GM18526 (cell line): ENCODE results near the gene ANXA4.

Source experiments
- POLR2A ChIP-seq: IDR thresholded peaks from 3 replicates; pipeline ENCODE4 v1.6.1; 2011; ENCODE audit not compliant: insufficient read length; ENCODE audit errors: extremely low read depth

Gene ANXA4

DNA sequence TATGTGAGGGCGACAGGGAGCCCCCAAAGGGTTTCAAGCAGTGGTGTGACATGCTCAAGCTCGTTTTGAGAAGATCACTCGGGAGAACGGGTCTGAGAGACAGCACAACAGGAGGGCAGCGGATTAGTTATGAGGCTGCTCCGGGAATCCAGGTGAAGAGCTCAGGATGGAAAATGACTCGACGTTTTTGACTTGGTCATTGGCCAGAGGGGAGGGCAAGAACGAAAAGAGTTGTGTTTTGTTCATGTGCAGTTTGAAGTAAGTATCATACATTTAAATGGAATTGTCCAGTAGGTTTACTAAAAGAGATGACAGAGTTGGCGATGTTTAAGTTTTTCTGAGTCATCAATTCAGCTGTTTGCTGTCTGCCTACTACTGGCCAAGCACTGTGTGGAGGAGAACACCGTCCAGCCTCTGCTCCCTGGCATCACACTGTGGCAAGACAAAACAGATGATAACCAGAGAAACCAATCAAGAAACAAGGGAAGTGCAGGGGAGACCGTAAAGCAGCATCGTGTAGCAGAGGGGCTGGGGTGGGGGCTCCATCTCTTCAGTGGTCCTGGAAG is 25.3 kb upstream of the ANXA4 start:
- TF ChIP-seq POLR2A, result no peak

DNA sequence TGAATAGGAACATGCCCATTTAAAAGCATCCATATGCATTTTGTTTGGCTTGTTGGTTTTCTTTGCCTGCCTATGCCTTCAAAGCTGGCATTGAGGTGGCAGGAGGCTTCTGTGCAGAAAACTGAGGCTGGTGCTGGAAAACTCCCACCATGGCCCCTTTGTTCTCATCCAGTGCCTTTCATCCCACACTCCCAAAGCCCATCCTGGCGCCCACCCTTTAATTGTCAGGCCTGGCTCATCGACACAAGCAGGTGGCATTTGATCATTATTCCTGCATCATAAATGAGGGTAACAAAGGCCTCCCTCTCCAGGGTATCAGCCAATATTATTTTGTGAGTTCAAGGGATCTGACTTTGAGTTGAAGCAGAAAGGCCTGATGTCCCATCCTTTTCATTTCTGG is 24.7 kb upstream of the ANXA4 start:
- no peak for TF ChIP-seq POLR2A

DNA sequence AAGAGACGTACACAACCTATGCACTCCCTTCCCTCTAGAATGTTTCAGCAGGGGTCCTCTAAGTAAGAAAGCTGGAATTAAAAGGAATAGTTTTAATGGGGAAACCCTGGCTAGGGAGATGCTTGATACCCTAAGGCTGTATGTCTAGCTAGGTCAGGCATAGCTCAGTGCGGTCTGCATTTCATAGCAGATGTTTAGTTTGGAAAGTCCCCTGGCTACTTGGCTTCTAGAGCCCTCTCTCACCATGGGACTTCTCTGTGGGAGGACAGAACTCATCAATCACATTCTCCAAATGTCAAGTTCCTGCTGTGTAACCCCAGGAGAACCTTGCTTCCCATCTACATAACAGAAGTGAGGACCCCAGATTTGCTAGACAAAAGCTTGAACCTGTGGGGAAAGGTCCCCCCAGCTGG is 24.1 kb upstream of the ANXA4 start:
- TF ChIP-seq POLR2A, result no peak

DNA sequence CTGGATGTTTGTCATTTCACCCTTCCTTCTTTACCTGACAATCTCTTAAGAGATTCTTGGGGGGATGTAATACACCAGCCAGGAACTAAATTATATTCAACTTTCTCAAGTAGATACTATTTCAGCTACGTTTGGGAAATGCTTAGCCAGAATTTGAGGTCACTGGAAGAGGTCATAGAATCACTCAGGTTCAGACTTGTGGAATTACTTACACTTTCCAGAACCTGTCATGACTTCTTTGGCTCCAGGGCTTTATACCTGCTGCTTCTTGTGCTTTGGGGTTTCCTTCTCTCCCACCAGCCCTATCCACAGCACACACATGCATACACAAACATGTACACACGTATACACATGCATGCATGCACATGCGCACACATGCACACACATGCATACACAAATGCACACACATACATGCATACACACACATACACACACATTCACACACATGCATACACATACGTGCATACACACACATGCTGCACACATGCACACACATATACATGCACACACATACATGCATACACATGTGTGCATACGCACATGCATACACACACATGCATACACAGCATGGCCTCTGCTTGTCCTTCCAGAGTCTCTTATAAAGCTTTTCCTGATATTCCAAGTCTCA is 23.5 kb upstream of the ANXA4 start:
- TF ChIP-seq POLR2A, result no peak

DNA sequence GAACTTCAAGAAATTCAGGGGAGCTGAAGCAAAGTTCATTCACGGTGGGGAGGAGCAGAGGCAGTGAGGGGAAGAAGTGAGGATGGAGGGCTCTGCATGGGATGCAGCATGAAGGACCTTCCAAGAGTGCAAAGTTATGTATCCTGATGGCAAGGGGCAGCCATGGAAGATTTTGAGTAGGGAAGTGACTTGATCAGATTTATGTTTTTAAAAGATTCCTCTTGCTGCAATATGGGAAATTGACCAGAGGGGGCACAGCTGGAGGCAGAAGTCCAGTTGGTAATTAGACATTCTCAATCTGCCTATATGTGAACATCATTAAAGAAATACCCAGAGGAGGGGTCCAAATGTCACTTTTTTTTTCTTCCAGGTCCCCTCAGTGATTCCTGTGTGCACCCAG is 21.5 kb upstream of the ANXA4 start:
- no peak for TF ChIP-seq POLR2A

DNA sequence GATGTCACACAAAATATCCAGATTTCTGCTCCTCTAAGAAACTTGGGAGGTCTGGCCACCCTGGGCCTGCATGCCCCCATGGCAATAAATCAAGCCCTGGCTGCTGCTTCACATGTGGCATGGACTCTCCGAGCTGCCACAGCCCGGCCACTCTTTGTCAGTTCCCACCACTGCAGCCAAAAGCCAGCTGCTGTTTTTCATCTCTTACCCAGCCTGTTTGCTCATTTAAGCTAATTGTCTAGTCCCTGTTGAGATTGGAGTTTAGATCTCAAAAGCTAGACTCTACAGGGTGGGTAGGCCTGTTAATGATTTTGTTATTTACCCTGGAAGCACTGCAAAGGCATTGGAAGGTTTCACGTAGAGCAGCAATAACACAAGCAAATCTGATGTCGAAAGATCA is 20.9 kb upstream of the ANXA4 start:
- no peak for TF ChIP-seq POLR2A

DNA sequence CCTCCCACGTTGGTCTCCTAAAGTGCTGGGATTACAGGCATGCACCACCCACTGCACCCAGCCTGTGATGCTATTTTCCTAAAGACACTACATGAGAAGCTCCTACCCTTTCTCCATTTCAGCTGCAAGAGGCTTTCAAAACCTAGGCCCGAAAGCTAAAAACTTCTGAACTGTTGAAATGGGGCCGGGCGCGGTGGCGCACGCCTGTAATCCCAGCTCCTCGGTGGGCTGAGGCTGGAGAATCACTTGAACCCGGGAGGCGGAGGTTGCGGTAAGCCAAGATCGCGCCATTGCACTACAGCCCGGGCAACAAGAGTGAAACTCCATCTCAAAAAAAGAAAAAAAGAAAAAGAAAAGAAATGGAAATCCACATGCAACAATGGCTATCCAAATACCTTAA is 18.1 kb upstream of the ANXA4 start:
- no peak for TF ChIP-seq POLR2A

DNA sequence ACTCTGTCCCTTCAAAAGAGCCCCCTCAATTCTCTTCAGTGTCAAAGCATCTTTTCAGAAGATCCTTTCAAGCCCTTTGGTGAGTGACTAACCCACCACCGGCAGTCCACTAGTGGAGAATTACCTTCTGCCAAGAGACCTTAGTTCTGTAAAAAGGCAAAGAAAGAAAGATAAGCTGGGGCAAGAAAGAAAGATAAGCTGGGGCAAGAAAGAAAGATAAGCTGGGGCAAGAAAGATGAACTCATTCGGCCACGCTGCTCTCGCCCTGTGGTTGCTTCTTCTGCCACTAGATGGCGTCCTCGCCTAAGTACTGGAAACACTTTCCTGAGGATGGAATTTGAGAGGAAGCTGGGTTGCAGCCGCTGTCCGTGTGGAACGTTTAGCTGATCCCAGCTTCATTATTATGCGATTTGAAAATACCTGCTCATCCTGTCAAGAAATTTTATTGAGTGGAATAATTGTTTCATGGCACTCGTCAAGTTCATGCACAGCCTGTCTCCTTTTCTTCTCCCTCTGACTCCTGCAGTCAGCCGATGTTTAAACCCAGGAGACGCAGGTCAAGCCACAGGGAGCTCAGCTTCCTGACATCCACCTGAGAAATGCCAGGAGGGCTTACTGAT is 17.3 kb upstream of the ANXA4 start:
- no peak for TF ChIP-seq POLR2A

DNA sequence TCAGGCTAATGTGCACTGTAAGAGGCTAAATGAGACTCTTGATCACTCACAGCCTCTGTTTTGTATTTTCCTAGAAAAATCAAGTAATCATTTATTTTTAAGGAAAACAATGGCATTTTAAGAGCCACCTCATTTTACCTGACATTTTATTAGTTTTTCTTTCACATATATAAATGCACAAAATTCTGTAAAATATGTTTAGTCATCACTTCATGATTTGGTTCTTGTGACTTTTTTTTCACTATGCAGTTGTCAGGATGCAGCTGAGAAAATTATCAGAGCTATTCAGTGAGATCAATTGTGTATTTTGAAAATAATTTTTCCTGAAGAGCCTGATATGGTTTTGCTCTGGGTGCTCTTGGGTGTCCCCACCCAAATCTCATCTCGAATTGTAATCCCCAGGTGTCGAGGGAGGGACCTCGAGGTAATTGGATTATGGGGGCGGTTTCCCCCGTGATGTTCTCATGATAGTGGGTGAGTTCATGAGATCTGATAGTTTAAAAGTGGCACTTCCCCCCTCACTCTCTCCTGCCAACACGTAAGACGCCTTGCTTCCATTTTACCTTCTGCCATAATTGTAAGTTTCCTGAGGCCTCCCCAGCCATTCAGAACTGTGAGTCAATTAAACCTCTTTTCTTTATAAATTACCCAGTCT is 16.1 kb upstream of the ANXA4 start:
- TF ChIP-seq POLR2A, result no peak

DNA sequence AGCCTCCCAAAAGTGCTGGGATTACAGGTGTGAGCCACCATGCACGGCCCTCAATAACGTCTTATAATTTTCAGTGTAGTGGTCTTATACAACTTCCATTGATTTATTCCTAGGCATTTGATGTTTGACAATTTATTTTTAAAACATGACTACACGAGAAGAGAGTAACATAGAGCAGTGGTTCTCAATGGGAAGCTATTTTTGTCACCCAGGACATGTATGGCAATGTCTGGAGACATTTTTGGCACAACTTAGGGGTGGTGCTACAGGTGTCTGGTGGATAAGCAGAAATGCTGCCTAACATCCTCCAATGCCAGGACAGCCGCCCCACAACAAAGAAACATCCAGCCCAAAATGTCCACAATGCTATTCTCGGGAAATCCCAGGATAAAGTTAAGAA is 12.7 kb upstream of the ANXA4 start:
- TF ChIP-seq POLR2A, result no peak

DNA sequence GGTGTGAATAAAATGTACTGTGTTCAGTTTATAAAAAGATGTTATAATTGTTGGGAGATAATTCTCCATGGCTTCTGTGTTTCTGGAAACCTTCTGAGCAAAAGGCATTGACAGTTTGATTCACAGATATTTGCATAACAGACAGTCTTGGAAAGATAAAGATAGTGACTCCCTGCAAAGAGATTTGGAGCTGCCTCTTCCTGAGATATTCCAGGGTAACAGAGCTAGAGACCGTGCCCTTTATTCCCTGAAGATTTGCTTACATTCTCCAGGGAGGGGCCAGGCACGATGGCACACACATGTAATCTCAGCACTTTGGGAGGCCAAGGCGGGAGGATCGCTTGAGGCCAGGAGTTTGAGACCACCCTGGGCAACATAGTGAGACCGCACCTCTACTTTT is 12.2 kb upstream of the ANXA4 start:
- TF ChIP-seq POLR2A, result no peak

DNA sequence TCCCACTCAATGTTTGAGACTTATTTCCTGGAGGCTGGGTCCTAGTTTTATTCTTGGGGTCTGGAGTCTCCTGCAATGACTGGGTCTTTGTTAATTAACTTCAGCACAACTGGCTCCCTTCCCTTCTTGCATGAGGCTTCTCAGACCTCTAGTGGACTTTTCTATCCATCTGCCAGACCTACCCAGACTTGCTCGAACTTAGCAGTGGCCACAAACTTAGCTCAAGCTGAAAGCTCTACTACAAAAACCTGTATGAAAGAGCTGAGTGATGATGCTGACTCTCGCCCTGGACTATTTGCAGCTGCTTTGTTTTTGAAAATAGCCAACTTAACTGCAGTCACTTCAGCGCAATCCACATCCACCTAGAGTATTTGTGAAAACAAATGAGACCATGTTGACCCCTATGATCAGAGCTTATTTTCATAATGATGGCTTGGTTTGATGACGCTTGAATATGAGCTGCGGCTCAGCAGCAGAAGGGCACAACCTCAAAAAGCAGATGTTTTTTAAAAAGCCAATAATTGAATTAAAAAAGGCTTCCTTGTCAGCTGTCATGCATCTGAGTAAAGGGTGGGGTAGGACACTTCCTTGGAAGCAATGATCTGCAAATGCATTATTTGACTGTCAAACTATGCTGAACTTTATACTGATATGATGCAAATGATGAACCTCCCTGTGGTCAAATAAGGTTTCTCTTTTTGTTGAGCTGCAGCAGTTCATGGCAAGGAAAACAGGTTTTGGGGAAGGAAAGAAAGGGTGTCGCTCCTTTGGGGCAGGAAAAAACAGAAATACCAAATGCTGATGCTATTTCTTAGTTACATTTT is 10.6 kb upstream of the ANXA4 start:
- TF ChIP-seq POLR2A, result no peak

DNA sequence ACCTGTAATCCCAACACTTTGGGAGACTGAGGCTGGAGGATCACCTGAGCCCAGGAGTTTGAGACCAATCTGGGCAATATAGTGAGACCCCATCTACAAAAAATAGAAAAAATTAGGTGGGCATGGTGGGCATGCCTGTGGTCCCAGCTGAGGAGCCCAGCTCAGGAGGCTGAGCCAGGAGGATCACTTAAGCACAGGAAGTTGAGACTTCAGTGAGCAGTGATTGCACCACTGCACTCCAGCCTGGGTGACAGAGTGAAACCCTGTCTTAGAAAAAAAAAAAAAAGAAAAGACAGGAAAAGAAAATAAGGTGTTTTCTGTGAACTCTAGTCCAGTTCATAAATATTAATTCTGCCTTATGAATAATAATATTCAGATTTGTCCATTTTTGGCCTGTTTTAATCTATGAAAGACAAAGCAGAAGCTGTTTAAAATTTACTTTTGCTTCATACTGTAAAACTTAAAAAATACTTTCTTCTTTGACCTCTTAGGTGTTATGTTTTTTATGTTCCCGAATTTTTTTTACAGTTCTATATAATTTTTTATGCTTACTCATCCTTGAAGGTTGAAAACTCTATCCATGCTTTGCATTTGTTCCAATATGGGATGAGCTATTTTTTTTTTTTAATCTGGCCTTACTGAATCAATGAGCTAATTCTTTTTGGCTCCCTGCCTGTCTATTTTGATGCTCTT is 8.4 kb upstream of the ANXA4 start:
- no peak for TF ChIP-seq POLR2A

DNA sequence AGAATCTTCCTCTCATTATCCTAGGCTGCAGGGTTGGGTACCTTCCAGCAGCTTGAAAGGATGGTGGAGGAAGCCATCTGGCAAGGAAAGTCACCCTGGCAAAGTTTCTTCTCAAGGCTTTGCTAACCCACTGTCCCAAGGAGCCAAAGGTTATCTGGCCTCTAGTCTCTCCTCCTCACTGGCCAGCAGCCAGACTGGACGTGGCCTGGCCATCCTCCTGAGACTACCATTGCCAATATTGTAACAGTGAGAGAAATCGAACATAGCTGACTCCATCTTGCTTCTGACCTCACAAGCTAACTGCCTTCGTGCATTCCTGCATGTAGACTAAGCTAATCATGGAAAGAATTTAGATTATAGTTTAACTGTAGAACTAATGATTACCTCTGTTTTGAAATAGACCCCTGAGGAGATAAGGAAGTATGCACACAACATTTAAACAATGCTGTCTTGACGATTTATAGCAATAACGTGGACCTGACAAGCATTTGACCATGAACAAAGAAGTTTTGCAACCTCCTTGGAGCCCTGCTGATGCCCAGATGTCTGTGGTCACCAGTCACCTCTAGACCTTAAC is 7.8 kb upstream of the ANXA4 start:
- TF ChIP-seq POLR2A, result no peak
